ENCODE data around the gene ZNF584. TPM values are rescaled to one million over a fixed set of nuclear protein-coding genes. Genes with fewer than 3 reads are reported as not detected.
A peak's percentile ranks its signal among the peaks of the same experiment; 100 is the strongest.
"Not testable (repeated sequence)": the region's sequence is repeated elsewhere in the genome, so short reads cannot be mapped to it uniquely, and the experiment has no call there.

ZNF584 gene
- 16.1 TPM for total RNA-seq
- long read RNA-seq, partial matches to known transcripts, result 17 of 26 reads
- long read RNA-seq, other reads (novel, unspliced or antisense), result 5 of 26 reads

DNA sequence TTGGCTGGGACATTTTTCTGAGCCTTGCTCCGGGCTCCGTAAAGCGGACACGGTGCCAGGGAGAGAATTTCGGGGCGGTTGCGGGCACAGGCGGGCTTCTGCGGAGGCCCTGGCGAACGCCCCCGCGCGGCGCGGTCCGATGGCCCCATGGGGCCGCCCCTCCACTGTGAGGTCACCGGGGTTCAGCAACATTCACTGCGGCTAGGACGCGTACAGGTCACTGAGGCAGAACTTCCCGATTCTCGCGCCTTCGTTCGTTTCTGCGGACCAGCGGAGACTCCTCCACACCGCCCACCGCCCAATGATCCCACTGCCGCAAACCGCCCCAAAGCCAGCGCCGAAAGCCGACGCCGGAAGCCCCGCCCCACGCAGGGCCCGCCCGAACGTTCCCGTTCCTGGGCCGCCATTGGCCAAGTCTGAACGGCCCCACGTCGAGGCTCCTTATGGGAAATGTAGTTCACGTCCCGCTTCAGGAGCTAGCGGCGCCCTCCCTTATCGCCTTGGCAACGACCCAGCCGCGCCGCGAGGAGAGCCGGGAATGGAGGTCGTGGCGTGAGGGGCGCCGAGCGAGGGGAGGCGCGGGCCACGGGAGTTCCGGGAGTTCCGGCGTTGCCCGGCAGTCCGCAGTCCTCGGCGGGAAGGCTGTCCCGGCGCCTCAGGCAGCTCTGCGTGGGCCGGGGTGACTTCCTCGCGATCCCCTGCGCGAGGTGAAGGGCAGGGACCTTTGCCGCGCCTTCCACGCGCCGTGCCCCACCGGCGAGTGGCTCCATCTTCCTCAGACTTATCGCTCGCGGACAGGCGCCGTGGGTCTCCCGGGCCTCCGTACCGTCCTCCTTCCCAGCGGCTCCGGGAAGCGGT, at the start of gene ZNF584:
Gene ZNF584 (plus strand): TSS at position 498 of the 858 bp plus-strand sequence. CDS start 499 bp downstream, outside the sequence.
- peak; percentile 97 for DNase-seq
- peak; percentile 99 for ATAC-seq (ENCODE audit: poor library complexity)
- intact Hi-C loops (cut with DNase I), result no loop called here

DNA sequence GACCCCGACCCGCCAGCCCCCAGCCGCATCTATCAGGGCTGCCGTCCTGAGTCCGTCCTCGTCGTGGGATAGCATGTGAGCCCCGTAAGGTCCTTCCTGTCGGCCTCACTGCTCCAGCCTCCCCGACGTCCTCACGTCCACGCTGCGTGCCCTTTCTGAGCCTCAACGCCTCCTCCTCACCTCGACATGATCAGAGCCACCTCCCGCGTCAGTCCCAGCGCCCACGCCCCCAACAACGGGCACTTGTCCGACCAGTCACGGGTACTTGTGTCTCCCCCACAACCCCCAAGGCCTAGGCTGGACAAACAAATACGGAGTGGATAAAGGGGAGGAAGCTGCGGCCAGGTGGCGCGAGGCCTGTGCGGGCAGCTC, 46.6 kb upstream of the ZNF584 start:
- intact Hi-C loops (cut with DNase I), result no loop called here
- peak; percentile 29 for ATAC-seq (ENCODE audit: poor library complexity)

DNA sequence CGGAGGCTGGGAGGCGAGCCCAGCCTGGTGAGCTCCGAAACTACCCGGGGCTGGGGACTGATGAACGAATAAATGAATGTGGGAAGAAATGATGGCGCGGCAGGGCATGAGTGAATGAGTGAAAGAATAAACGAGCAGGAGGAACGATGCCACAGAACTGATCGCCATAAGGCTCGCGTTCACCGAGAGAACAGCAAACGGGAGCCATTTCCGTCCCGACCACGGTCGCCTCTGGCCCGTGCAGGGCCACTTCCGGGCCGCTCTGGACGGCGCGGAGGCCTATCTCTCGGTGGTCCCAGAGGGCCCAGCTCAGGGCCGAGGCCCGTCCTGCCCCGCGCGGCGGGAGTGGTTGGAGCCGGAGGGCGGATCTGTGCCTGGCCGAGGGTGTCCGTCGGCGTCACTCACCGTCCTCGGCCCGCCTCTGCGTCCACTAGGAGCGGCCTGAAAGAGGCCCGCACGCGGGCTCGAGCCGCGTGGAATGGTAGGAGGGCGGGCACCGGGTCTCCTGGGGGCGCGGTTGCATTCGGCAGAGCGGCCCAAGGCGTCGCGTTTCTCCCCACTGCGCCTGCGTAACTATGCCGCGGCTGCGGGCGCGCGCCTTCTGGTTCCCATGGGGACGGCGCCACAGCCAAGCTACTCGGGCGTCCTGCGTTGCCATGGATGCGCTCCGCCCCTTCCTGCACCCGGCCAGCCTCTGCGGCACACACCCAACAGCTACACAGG, 46.0 kb upstream of the ZNF584 start, which contains the start of gene ZNF497:
Gene ZNF497 (minus strand): TSS at position 480 of the 723 bp plus-strand sequence. CDS start 5,116 bp downstream, outside the sequence.
- intact Hi-C loops (cut with DNase I), result no loop called here
- ATAC-seq (ENCODE audit: poor library complexity), result peak; percentile 96

More for the DNA sequence above, 46.6 kb upstream of the ZNF584 start:
- DNase-seq, result peak; percentile 64

DNA sequence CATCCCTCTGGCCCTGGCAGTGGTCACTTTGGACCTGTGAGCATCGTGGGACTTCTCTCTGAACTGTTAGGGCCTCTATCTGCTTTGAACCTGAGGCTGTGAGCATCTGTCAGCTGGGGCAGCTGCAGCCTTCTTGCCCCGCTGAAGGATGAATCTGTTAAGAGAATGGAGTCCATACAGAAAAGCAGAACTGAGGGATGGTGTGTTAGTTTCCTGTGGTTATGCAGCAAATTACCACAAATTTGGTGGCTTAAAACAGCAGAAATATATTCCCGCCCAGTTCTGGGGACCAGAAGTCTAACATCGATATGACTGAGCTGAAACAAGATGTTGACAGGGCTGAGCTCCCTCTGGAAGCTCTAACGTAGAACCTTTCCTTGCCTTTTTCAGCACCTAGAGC, 44.3 kb upstream of the ZNF584 start:
- DNase-seq, result no peak
- intact Hi-C loops (cut with DNase I), result no loop called here
- ATAC-seq (ENCODE audit: poor library complexity), result no peak

More for the DNA sequence above, 46.0 kb upstream of the ZNF584 start, which contains the start of gene ZNF497:
- peak; percentile 99 for DNase-seq

DNA sequence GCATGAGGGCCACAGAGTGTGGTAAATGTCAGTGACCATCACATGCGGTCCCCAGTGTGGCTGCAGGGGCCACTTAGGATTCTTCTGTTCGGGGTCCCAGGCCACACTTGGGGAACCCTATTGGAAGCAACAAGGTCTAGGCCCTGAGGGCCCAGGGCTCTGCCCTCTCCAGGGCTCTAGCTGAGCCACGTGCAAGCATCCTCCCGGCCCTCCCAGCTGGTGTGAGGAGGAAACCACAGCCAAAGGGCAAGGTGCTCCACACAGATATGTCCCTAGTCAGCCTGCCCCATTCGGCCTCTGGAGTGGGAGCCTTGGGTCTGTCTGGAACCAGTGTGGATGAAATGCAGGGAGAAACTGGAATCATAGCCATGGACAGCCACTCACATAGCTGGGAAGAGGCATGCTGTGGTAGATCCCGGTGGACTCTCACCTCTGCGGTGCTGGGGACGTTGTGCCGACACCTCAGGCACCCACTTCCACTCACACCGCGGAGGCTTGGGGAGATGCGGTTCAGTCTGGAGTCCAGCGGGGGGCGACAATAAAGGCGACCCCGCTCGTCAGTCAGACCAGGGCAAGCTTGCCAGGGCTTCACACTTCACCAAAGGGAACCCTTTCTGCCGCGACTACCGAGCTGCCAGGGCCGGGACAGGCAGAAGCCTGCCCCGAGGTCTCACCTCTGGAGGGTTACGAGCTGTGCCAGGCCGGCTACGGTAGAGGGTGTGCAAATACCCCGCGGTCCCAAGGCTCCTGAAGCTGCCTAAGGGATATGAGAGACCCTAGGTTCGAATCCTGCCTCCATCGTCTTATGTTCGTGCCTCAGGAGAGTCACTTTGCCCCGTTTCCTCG, 41.6 kb upstream of the ZNF584 start:
- intact Hi-C loops (cut with DNase I), result no loop called here
- DNase-seq (no peak), ATAC-seq (ENCODE audit: poor library complexity) (no peak)

DNA sequence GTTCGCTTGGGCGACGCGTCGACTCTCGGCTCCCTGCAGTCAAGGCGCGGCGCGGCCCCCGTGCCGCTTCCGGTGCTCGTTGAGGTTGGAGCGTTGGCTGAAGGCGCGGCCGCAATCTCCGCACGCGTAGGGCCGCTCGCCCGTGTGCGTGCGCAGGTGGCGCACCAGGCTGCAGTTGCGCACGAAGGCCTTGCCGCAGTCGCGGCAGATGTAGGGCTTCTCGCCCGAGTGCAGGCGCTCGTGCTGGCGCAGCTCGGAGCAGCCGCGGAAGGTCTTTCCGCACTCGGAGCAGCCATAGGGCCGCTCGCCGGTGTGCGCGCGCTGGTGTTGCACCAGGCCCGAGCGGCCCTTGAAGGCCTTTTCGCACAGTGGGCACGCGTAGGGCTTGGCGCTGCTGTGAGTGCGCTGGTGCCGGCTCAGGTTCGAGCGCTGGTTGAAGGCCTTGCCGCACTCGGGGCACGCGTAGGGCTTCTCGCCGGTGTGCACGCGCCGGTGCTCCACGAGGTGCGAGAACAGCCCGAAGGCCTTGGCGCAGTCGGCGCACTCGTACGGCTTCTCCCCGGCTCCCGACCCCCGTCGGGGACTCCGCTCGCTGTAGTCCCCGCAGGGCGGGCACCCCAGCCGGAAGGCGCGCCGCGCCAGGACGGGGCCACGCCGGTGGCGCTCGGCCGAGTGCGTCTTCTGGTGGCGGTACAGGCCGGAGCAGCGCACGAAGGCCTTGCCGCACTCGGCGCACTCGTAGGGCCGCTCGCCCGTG, 40.6 kb upstream of the ZNF584 start:
- DNase-seq (no peak), ATAC-seq (ENCODE audit: poor library complexity) (no peak)
- intact Hi-C loops (cut with DNase I), result no loop called here

DNA sequence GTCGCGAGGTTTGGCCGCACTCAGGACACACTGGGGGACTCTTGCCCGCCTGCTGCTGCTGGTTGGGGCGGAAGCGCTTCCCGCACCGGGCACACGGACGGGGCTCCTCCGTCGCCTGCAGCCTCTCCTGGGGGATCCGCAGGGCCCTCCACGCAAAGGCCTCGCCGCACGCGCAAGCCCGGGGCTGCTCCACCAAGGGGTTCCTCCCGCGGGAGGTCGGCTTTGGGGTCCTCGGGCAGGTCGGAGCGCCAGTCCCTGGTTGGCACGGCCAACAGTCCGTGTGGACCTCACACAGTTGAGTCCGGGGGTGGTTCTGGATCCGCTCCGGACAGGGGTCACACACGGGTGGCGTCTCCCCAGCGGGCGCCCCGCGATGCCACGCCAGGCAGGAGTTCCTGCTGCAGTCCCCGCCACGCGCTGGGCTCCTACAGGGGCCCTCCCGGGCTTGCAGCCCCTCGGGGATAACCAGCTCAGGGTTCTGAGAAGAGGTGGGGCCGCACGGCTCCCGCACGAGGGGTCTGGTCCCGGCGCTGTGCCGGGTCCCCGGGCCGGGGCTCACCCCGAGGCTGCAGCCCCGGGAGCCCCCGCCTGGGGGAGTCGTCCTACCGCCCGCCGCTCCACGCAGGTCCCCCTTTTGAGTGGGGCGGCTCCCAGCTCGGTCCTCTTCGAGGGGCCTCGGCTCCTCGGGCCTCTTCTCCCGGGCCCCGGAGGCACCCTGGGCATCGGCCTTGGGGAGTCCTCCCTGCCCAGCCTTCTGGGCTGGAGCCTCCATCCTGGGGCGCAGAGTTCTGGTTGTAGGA, 39.7 kb upstream of the ZNF584 start:
- intact Hi-C loops (cut with DNase I), result no loop called here

DNA sequence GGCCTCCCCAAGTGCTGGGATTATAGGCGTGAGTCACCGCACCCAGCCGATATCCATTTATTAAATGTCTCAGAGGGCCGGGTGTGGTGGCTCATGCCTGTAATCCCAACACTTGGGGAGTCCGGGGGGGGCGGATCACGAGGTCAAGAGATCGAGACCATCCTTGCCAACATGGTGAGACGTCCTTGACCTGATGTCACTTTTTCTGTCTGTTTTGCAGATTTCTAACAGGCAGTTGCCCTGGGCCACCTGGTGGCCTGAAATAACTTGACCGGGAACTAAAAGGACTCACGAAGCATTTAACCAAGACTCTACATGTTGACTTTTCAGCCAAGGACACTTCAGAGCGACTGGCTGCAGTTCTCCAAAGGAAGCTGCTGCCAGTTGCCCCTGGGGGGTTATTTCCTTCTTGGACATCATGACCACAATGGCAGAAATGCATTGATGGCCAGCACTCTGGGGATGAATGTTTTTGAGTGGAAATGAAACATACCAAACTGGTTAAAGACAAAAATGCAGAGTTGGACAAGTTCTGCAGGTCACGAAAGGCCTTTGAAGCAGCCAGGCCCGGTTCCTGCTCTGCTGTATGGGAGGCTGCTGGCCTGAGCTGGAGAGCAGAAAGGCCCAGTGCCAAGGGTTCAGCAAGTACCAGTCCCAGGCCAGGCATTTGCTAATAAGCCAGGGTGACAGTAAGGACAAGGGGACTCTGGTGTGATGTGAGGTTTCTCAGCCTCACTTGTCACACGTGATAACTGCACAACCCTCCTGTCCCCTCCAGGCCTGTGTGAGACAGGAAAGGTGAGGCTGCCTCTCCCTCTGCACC, 35.9 kb upstream of the ZNF584 start:
- no peak for DNase-seq
- intact Hi-C loops (cut with DNase I), result no loop called here
- peak; percentile 91 for ATAC-seq (ENCODE audit: poor library complexity)

More for the DNA sequence above, 39.7 kb upstream of the ZNF584 start:
- DNase-seq (no peak), ATAC-seq (ENCODE audit: poor library complexity) (no peak)

DNA sequence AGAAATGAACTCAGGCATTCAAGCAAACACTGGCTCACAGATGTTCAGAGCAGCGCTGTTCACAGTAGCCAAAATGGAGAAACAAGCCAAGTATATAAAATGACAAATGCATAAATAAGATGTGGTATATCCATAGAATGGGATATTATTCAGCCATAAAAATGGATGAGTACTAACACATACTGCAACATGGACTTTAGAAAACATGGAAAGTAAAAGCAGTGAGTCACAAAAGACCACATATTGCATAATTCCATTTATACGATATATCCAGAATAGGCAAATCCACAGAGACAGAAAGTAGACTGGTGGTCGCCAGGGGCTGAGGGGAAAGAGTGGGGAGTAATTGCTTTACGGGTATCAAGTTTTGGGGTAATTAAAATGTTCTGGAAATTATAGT, 34.2 kb upstream of the ZNF584 start:
- ATAC-seq (ENCODE audit: poor library complexity) (no peak), DNase-seq (no peak)
- intact Hi-C loops (cut with DNase I), result no loop called here

DNA sequence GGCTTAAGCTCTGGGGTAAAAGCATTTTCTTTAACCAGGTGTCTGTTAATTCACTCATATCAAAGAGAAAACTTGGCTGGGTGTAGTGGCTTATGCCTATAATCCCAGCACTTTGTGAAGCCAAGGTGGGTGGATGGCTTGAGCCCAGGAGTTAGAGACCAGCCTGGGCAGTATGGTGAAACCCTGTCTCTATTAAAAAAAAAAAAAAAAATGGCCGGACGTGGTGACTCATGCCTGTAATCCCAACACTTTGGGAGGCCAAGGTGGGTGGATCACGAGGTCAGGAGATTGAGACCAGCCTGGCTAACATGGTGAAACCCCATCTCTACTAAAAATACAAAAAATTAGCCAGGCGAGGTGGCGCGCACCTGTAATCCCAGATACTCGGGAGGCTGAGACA, 31.7 kb upstream of the ZNF584 start:
- DNase-seq; intact Hi-C loops (cut with DNase I); ATAC-seq (ENCODE audit: poor library complexity): not testable (repeated sequence)

DNA sequence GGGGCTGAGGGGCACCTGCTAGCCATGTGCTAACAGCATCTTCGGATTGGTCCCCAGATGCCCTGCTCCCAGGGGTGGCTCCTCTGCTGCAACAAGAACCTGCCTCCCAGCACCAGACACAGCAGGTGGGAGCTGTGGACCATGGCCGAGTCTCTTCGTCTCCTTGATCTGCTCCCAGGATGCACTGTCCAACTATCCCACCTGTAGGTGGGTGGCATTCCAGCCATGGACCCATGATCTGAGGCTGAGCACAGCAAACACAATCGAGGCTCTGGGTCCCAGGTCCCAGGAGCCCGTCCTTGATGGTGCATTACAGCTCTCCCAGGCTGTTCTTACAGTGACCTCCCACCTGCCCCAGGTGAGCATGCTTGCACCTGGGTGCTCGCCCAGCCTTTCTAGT, 29.2 kb upstream of the ZNF584 start:
- ATAC-seq (ENCODE audit: poor library complexity), result no peak
- intact Hi-C loops (cut with DNase I), result no loop called here

DNA sequence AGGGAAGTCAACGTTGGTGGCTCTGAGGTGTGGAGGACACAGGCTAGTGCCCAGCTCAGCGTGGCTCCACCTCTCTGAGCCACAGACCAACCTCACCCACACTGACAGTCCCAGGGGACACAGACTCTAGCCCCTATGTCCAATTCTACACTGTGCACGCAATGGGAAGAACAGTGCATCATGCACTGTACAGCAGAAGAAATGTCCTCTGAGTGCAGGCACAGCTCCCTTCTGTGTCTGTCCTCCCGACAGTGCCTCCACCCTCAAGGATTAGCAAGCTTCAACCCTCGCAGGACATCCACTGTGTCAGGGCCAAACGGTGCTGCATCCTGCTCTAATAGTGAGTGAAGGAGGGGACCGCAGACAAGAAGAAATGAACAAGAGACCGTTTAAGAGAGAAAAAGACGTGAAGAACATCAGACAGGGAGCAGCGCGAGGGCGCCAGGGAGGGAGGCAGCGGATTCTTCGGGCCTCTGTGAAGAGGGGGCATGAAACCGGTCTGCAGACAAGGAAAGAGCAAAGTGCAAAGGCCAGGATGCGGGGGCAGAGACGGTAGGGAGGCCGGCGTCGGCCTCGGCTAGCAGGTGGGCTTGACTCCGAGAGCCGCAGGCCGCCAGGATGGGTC, 28.3 kb upstream of the ZNF584 start:
- intact Hi-C loops (cut with DNase I), result no loop called here

More for the DNA sequence above, 29.2 kb upstream of the ZNF584 start:
- no peak for DNase-seq

DNA sequence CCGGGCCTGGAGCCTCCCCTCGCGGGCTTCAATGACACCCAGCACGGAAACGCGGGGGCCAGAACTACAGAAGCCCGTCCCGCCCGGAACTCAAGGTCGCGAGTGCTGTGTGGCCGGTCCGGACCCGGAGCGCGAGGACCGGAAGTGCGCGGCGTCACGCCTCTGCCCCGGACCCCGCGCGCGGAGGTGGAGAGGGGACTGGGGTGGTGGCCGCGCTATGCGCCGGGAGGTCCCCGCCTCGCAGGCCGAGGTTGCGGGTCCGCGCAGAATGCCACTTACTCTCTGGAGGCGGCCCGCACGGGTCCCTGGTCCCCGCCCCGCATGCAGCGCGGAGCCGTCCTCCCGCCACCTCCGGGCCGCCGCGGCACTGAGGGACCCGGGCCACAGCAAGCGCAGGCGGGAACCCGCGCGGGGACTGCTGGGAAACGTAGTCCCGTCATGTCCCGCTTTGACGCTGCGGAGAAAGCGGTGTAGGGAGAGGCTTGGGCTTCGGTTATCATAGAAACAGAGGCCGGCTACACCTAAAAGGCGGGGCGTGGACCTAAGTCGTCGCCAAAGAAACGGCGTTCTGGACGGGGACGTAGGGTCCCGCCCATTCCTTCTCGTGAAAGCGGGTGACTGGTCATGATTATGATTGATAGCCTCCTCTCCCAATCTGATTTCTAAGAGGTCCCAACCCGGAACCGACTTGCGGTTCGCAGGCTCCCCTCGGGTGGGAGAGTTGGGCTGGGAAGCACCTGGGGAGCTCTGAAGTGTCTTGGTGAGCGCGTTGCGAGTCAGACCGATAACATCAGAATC, 27.6 kb upstream of the ZNF584 start, which contains the start of gene ZNF837:
Gene ZNF837 (minus strand): TSS at position 369 of the 798 bp plus-strand sequence. CDS start 11,698 bp downstream, outside the sequence.
- intact Hi-C loops (cut with DNase I), result no loop called here
- ATAC-seq (ENCODE audit: poor library complexity) (peak; percentile 97), DNase-seq (peak; percentile 99)

More for the DNA sequence above, 28.3 kb upstream of the ZNF584 start:
- DNase-seq, result no peak
- no peak for ATAC-seq (ENCODE audit: poor library complexity)

DNA sequence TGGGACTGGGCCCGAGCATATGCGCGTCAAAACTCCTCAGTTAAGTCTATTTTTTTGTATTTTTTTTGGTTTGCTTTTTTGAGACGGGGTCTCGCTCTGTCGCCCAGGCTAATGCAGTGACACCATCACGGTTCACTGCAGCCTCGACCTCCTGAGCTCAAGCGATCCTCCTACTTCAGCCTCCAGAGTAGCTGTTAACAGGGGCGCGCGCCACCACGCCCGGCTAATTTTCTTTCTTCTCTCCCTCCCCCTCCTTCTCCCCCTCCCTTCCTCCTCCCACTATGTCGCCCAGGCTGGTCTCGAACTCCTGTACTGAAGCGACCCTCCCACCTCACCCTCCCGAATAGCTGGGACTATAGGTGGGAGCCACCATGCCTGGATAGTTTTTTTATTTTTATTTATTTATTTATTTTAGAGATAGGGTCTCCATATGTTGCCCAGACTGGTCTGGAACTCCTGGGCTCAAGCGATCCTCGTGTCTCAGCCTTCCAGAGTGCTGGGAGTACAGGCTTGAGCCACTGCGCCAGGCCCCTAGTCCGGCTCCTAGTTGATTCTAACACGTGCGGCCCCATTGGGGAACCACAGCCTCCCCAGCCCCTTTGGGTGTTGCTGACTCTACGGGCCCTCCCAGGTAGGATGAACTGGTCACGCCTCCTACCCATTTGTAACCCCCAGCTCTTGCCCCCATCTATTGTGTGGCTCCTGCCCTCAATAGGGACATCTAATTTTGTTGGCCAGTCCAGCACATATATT, 26.8 kb upstream of the ZNF584 start:
- DNase-seq (no peak), ATAC-seq (ENCODE audit: poor library complexity) (no peak)
- intact Hi-C loops (cut with DNase I), result no loop called here

Measured in Right ventricle myocardium superior (tissue), 1 donor.